Stomach smooth muscle (tissue), 2 donors: ENCODE results near the gene ZC3H12C.

Experiments used
- H3K27ac ChIP-seq: one replicate; pipeline ENCODE4 v1.7.0; 2013; ENCODE audit warnings: mild to moderate bottlenecking, low read length, inconsistent platforms
- H3K27me3 ChIP-seq, 2 donors: one replicate each; pipeline ENCODE4 v1.7.0; 2013; ENCODE audit warnings: low read length in 2 of 2; ENCODE audit not compliant: insufficient read depth in 2 of 2, control insufficient read depth in 1 of 2
- H3K36me3 ChIP-seq, 2 donors: one replicate each; pipeline ENCODE4 v1.7.0; 2013; ENCODE audit warnings: low read length in 2 of 2; ENCODE audit not compliant: control insufficient read depth in 2 of 2, insufficient read depth in 2 of 2
- H3K4me1 ChIP-seq: one replicate; pipeline ENCODE4 v1.7.0; 2013; ENCODE audit warnings: low read length; ENCODE audit not compliant: control insufficient read depth, insufficient read depth
- H3K4me3 ChIP-seq, 2 donors: one replicate each; pipeline ENCODE4 v1.7.0; 2013; ENCODE audit warnings: low read length in 2 of 2
- H3K9ac ChIP-seq, 2 donors: one replicate each; pipeline ENCODE4 v1.7.0; 2013; ENCODE audit warnings: low read length in 2 of 2, mild to moderate bottlenecking in 1 of 2
- H3K9me3 ChIP-seq, 2 donors: one replicate each; pipeline ENCODE4 v1.7.0; 2013; ENCODE audit warnings: low read length in 2 of 2; ENCODE audit not compliant: control insufficient read depth in 2 of 2
- donor health status: healthy.
- donor health status: Pancreatic carcinoma.

The ZC3H12C gene

GRCh38 chr11:110089617-110090282, 3.4 kb upstream of the ZC3H12C start:
- Histone ChIP-seq H3K4me1 (peaks cover 6% of the 10 kb centered on the region), H3K27ac (no peak overlapping the region), H3K9me3 (no peaks in the 10 kb centered on the region), H3K4me3 (no peak overlapping the region), H3K9ac (no peak overlapping the region), H3K36me3 (no peaks in the 10 kb centered on the region), H3K27me3 (no peaks in the 10 kb centered on the region)

- no peaks in the 10 kb centered on the region for H3K36me3 ChIP-seq
- H3K9ac ChIP-seq, result no peak overlapping the region
- no peaks in the 10 kb centered on the region for H3K27me3 ChIP-seq
- peaks cover 6% of the 10 kb centered on the region for H3K4me1 ChIP-seq
- no peak overlapping the region for H3K27ac ChIP-seq
- no peaks in the 10 kb centered on the region for H3K9me3 ChIP-seq
- no peak overlapping the region for H3K4me3 ChIP-seq
Observed at GRCh38 chr11:110090466-110091026, 2.6 kb upstream of the ZC3H12C start.

DNA sequence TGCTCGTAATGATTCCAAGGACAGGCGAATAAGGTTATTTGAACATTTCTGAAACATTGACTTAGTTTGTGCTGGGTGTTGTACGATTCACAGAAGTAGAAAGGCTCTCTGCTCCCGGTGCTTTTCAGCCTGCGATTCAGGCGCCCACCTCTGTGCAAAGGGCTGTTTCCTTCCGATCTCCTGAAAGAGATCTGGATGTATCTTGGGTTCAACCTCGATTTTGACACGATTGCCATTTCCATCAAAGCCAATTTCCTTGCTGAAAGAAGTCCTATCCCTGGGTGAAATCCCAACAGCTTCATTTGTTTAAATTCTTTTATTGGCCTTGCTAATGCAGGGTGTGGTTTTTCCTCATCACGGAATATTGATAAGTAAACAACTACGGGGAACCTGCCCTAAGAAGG, 1.1 kb upstream of the ZC3H12C start:
- Histone ChIP-seq H3K36me3 (no peaks in the 10 kb centered on the region), H3K9ac (peak overlapping the region; percentile 75 to 76), H3K4me1 (peaks cover 6% of the 10 kb centered on the region), H3K27me3 (no peaks in the 10 kb centered on the region), H3K27ac (peak overlapping the region; percentile 62), H3K4me3 (peak overlapping the region; percentile 45 to 81), H3K9me3 (no peaks in the 10 kb centered on the region)

DNA sequence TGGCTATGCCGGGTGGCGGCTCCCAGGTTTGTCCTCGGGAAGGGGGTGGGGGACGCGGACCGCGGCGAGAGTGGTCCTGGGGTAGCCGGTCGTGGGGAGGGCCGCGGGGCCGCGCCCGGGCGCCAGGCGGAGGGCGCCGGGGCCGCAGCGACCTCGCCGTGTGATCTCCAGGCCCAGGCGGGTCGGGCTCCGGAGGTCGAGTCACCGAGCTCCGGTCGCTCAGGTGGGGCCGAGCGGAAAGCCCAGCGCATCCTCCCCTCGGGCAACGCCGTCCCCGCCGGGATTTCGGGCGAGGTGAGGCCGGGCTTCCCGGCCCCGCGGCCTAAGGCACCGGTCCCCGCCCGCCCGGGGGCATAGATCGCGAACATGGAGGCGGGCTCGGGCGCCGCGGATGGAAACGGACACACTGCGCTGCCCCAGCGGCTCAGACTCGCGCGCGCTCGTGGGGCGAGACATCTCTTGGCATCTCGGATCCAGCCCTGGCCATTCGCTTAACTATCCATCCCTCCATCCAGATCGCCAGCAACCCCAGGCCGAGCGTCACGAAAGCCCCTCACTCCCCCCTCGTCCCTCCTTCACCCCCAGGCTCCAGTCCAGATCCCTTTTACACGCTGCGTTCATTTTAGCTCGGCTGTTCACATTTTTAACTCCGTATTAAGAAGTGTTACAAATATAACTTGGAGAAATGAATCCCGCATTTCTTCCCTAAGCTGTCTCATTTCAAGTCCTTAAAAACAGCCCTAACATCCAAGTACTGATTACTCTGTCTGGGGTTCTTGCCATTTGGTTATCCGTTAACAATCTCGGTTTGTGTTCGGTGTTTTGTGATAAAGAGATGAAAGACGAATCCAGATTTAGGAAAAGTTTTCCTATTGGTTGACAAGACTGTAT, 460 bp downstream of the ZC3H12C start:
- peak overlapping the region; percentile 86 for H3K27ac ChIP-seq
- H3K36me3 ChIP-seq, result no peaks in the 10 kb centered on the region
- peaks cover 6% of the 10 kb centered on the region for H3K4me1 ChIP-seq
- peak overlapping the region; percentile 74 to 81 for H3K4me3 ChIP-seq
- no peaks in the 10 kb centered on the region for H3K9me3 ChIP-seq
- no peaks in the 10 kb centered on the region for H3K27me3 ChIP-seq
- H3K9ac ChIP-seq, result peak overlapping the region; percentile 71 to 78

- peaks cover 6% of the 10 kb centered on the region for H3K4me1 ChIP-seq
- H3K4me3 ChIP-seq, result peak overlapping the region; percentile 74 to 81
- no peaks in the 10 kb centered on the region for H3K9me3 ChIP-seq
- peak overlapping the region; percentile 86 for H3K27ac ChIP-seq
- H3K36me3 ChIP-seq, result no peaks in the 10 kb centered on the region
- H3K9ac ChIP-seq, result peak overlapping the region; percentile 71 to 78
- no peaks in the 10 kb centered on the region for H3K27me3 ChIP-seq
Observed at GRCh38 chr11:110094298-110095285, 1.4 kb downstream of the ZC3H12C start.

- H3K4me1 ChIP-seq, result peaks cover 6% of the 10 kb centered on the region
- H3K27ac ChIP-seq, result no peak overlapping the region
- H3K9me3 ChIP-seq, result no peaks in the 10 kb centered on the region
- no peaks in the 10 kb centered on the region for H3K27me3 ChIP-seq
- H3K36me3 ChIP-seq, result no peaks in the 10 kb centered on the region
- H3K9ac ChIP-seq, result no peak overlapping the region
- H3K4me3 ChIP-seq, result no peak overlapping the region
Observed at GRCh38 chr11:110095554-110095953, 2.4 kb downstream of the ZC3H12C start.

- H3K9ac ChIP-seq, result no peak overlapping the region
Observed at GRCh38 chr11:110096496-110096895, 3.3 kb downstream of the ZC3H12C start.

GRCh38 chr11:110097459-110098012, 4.3 kb downstream of the ZC3H12C start:
- no peak overlapping the region for H3K27ac ChIP-seq
- no peak overlapping the region for H3K9ac ChIP-seq
- H3K36me3 ChIP-seq, result no peaks in the 10 kb centered on the region
- H3K4me1 ChIP-seq, result no peaks in the 10 kb centered on the region
- no peak overlapping the region for H3K4me3 ChIP-seq
- no peaks in the 10 kb centered on the region for H3K9me3 ChIP-seq
- no peaks in the 10 kb centered on the region for H3K27me3 ChIP-seq

More at GRCh38 chr11:110096496-110096895, 3.3 kb downstream of the ZC3H12C start:
- Histone ChIP-seq H3K9me3 (no peaks in the 10 kb centered on the region), H3K4me3 (no peak overlapping the region), H3K27me3 (no peaks in the 10 kb centered on the region), H3K36me3 (no peaks in the 10 kb centered on the region), H3K4me1 (peaks cover 6% of the 10 kb centered on the region), H3K27ac (no peak overlapping the region)

DNA sequence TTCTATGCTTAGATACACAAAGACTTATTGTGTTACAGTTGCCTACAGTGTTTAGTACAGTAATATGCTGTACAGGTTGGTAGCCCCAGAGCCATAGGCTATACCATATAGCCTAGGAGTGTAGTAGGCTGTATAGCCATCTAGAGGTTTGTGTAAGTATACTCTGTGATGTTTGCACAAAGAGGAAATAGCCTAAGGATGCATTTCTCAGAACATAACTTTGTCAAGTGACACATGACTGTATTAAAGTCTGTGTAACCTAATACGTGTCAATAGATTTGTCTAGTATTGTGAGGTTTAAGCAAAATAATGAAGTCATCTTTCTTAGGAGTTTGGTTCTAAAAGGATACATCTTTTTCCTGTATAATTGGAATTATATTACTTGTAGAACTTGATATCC, 5.5 kb downstream of the ZC3H12C start:
- H3K4me1 ChIP-seq, result no peaks in the 10 kb centered on the region
- no peak overlapping the region for H3K9ac ChIP-seq

More for the DNA sequence above, 5.5 kb downstream of the ZC3H12C start:
- Histone ChIP-seq H3K27ac (no peak overlapping the region), H3K27me3 (no peaks in the 10 kb centered on the region), H3K4me3 (no peak overlapping the region), H3K36me3 (no peaks in the 10 kb centered on the region), H3K9me3 (no peaks in the 10 kb centered on the region)
